Raji (cell line): Measurements from ENCODE around the gene VASH2.

Experiments used
- POLR2A ChIP-seq: IDR thresholded peaks from 2 replicates; pipeline ENCODE4 v1.6.1; 2011; ENCODE audit warnings: low read depth, low read length, control low read depth; ENCODE audit not compliant: insufficient read depth

The VASH2 gene

DNA sequence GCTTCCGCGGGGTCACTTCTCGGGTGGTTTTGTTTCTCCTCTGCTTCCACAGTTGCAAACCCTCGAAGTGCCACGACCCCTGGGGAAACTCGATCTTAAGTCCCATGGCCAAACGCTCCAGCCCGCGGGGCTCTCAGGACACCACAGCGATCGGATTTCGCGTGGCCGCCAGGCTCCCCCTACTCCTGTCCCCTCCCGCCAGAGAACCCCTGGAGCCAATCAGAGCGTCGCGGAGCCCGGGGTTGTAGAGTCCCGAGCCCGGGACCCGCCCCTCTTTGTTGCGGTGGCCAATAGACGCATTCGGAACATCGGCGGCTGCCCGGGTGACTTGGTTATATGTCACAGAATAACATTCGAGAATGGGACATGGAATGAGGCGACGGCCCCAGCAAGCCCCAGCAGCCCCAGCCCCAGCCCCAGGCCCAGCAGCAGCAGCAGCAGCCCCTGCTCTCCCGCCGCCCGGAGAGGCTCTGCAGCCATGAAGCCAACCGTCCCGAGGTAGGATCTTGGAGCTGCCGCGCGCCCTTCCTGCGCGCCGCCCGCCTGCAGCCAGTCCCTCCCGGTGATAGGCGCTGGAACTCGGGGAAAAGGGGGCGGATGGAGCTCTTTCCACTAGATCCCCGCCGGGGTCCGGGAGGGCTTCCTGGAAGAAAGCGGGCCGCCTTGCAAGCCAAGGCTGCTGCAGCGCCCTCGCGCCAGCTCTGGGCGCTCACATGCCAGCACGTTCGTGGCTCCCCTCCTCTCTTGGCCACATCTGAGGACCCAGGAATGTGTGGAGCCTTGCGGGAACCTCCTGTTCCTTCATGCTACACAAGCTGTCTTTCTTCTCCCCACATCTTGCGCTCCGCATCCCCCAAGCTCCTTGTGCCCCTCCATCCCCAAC, at the start of gene VASH2:
TSS of gene VASH2 (plus strand) at position 299 of the 883 bp plus-strand sequence. CDS start 1,002 bp downstream, outside the sequence.
- no peak for TF ChIP-seq POLR2A

- TF ChIP-seq POLR2A: no peak
These were observed 49.1 kb upstream of the VASH2 start for GRCh38 chr1:212901290-212901689.

DNA sequence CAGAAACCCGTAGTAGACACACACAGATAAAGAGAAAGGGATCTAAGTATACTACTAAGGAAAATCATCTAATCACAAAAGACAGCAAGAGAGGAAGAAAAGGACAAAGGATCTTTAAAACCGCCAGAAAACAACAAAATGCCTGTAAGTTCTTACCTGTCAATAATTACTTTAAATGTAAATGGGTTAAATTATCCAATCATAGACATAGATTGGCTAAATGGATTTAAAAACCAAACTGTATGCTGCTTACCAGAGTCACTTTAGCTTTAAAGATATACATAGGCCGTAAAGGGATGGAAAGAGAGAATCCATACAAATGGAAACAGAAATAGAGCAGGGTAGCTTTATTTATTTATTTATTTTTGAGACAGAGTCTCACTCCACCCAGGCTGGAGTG, 48.3 kb upstream of the VASH2 start:
- TF ChIP-seq POLR2A: no peak

DNA sequence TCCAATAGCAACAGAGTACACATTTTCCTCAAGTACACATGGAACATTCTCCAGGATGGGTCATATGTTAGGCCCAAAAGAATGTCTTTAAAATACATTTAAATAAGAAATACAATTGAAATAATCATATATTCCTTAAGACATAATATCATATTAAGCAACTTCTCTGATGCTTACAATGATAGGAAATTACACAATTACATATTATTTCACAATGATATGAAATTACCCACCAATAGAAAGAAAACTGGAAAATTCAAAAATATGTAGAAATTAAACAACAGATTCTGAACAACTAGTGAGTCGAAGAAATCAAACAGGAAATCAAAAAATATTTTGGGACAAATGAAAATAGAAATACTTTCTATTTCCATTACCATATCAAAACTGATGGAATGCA, 46.7 kb upstream of the VASH2 start:
- no peak for TF ChIP-seq POLR2A

- TF ChIP-seq POLR2A: no peak
These were observed 41.4 kb upstream of the VASH2 start for GRCh38 chr1:212908971-212909370.

DNA sequence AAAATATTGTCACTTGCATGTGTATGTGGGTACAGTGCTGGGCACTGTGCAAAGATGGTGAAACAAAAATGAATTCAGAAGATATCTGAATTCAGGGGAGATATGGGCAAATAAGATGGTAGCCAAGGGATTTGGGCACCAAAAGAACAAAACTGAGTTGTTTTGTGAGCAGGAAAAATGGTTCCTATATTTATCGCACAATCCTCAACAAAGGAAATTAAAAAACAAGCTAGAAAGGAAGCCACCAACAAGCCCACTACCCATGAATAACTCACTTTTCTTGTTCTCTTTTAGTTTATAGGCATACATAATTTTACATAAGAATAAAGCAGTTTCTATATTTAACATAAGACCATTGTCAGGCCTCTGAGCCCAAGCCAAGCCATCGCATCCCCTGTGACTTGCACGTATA, 40.7 kb upstream of the VASH2 start:
- TF ChIP-seq POLR2A: no peak

GRCh38 chr1:212914789-212915188, 35.6 kb upstream of the VASH2 start:
- no peak for TF ChIP-seq POLR2A

DNA sequence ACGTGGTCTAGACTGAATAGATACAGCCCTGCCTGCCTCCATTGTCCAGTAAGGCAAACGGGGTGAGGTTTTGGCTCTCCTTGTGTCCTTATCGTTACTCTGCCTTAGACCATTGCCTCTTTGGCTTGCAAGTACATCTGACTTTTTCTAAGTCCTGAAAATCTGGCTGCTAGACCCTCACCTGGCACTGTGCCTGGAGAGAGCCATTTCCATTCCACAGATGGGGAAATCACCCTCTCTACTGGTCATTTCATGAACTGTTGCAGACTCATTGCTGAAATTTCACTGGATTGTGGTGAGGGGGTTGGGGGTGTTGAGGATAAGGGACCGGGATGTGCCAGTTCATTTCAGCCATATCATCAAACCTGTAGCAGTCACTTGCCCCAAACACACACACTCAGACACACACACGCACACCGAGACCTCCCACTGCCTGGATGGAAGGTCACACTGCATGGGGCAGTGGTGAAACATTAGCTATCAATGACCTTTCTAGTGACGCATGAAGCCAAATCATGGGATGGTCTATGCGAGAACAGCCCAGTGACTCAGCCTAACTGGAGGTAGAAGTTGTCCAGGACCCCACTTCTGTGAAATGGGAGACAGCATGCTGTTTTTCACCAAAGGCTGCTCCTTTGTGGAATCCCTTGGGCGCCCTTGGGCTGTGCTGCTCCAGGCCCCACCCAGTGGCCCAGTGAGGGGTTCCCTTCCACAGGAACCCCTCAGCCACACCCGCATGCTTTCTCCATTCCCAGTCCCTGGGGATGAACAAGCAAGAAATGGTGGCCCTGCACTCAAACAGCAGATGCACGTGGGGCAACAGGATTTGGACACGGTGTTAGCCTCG, 34.9 kb upstream of the VASH2 start:
- TF ChIP-seq POLR2A: no peak

DNA sequence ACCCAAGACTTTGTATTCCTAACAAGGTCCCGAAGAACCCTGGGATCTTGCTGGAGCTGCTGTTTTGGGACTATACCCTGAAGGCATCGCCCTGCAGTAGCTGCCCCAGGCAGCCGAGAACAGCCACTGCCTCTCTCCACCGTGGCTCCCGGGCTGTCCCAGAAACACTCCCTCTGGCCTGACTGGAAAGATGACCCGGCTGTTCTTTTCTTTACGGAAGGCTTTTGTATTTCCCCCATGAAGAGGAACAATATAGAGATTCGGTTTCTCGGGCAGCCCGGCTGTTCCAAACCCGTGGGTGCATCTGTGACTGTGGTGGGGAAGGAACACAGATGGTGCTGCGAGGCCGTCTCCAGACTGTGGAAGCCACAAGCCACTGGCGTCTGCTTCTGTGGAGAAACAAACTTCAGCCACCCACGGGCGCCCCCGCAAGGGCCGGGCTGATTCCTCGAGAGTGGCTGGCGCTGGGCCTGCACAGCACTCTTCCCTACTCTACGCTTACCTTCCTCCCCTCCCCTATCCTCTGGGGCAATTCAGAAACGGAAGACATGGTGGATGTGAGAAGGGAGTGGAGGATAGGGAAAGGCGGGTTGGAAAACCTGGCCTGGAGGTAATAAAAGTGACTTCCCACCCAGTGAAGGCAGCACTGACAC, 33.7 kb upstream of the VASH2 start:
- TF ChIP-seq POLR2A: no peak

DNA sequence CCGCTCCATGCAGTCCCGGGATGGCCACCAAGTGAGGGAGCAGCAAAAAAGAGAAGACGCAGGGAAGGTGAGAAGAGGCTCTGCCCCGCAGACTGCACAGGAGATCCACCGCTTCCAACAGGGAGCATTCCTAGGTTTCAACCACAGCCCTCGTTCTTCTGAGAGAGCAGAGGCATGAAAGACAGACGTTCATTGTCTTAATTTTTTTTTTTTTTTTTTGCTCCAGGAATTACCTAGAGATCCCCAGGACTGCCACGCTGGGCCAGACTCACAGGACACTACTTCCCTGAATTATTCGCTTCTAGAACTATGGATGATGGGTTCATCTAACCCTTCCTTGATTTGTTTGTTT, 33.2 kb upstream of the VASH2 start:
- TF ChIP-seq POLR2A: no peak

- TF ChIP-seq POLR2A: no peak
These were observed 32.5 kb upstream of the VASH2 start for GRCh38 chr1:212917858-212918257.

DNA sequence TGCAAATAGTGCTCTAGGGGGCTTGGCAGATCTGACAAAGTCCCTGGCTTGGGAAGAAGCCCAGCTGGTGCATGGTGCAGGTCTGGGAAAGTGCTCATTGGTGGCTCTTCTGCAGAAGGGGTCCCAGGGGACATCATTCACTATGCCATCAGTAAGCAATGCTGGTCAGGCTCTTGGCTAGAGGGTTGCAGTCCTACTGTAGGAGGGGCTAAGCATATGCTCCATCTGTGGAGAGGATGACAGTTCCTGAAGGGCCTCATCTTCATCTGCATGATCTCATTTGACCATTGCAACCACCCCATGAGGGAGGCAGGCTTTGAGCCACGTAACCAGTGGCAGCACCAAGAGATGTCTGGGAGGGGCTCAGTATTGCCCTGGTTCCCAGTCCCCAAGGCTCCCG, 31.5 kb upstream of the VASH2 start:
- TF ChIP-seq POLR2A: no peak

- no peak for TF ChIP-seq POLR2A
These were observed 30.1 kb upstream of the VASH2 start for GRCh38 chr1:212920246-212920645.

- TF ChIP-seq POLR2A: no peak
These were observed 29.4 kb upstream of the VASH2 start for GRCh38 chr1:212920896-212921295.

GRCh38 chr1:212922016-212922415, 28.3 kb upstream of the VASH2 start:
- TF ChIP-seq POLR2A: no peak
